ENCODE results near the gene THAP8. TPM values are rescaled to one million over a fixed set of nuclear protein-coding genes. Genes with fewer than 3 reads are reported as not detected.

THAP8 gene
- total RNA-seq, 1 donor from 2014 or later, result not detected

DNA sequence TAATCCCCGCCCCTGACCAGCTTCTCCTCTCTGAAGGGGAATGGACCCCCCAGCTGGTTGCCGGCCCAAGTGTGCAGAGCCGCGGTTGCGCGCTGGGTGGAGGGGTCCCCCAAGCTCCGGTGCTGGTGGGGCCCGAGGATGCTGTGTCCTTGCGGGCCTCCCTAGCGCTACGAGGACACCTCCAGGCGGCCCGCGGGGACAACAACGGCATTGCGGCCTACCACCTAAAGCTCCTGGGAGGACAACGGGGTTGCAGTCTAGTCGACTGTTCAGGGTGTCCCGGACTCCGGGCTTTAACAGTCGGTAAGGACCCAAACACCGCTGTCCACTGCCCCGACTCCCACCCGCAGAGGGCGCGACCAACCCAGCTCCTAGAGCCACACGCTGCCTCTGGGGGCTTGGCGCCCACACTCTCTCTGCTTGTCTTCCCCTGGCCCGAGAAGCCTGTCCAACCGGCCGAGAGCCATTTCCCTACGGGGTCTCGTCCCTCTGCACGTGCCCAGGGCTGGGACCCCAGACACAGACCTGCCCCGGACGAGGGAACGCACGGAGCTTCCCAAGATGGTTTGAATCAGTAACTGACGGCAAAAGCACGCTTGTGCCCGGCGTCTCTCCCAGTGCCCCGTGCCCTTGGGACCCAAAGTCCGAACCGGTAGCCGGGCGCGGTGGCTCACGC, 60.0 kb downstream of the THAP8 start:
- H3K4me1 ChIP-seq, result peaks cover 3 to 14% of the 10 kb centered on the region in 2 donors
- intact Hi-C loops (cut with DNase I), result loop anchor here (2.0 kb wide), 2 partner anchors 121 to 253 kb away; partner anchors contain the start of genes POLR2I and TBCB
- H3K36me3 ChIP-seq, result peaks cover 0 to 10% of the 10 kb centered on the region in 2 donors
- peak overlapping the region; percentile 82 to 87 for H3K4me3 ChIP-seq
- DNase-seq (ENCODE audit: low spot score in 2 of 2), result no peak
- H3K9me3 ChIP-seq, result no peaks in the 10 kb centered on the region
- H3K27ac ChIP-seq, result peak overlapping the region; percentile 73 to 74
- TF ChIP-seq, protein P1, sequence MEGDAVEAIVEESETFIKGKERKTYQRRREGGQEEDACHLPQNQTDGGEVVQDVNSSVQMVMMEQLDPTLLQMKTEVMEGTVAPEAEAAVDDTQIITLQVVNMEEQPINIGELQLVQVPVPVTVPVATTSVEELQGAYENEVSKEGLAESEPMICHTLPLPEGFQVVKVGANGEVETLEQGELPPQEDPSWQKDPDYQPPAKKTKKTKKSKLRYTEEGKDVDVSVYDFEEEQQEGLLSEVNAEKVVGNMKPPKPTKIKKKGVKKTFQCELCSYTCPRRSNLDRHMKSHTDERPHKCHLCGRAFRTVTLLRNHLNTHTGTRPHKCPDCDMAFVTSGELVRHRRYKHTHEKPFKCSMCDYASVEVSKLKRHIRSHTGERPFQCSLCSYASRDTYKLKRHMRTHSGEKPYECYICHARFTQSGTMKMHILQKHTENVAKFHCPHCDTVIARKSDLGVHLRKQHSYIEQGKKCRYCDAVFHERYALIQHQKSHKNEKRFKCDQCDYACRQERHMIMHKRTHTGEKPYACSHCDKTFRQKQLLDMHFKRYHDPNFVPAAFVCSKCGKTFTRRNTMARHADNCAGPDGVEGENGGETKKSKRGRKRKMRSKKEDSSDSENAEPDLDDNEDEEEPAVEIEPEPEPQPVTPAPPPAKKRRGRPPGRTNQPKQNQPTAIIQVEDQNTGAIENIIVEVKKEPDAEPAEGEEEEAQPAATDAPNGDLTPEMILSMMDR (IDR thresholded peaks at IDR 0.05), result peak in 1 of 3 experiments; percentile 26
- H3K27me3 ChIP-seq, result no peaks in the 10 kb centered on the region

DNA sequence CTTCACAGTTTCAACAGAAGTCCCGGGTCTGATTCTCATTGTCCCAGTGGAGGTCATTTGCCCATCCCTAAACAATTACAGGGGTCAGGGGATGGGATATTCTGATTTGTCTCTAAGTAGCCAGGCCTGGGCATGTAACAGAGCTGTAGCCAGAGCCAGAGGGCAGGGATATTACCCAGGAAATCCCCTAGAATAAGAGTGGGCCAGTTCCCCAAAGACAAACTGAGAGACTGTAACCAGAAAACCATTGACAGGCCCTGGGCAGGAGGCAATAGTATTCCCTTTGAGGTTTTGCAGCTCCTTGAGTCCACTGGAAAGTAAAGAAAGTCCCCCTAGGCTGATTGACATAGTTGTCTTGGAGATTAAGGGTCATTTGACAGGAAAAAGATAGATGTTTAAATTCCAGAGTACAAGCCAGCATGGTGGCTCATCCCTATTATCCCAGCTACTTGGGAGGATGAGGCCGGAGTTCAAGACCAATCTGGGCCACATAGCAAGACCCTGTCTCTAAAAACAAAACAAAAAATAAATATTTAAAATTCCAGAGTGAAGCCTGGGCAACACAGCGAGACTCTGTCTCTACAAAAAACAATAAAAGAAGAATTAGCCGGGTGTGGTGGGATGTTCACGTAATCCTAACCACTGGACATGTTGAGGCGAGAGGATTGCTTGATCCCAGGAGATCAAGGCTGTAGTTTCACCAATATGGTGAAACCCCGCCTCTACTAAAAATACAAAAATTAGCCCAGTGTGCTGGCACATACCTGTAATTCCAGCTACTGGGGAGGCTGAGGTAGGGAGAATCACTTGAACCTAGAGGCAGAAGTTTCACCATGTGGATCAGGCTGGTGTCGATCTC, 60.9 kb downstream of the THAP8 start:
- H3K4me3 ChIP-seq, result no peak overlapping the region
- intact Hi-C loops (cut with DNase I), result no loop called here
- H3K27ac ChIP-seq, result no peak overlapping the region
- peaks cover 0 to 9% of the 10 kb centered on the region in 2 donors for H3K36me3 ChIP-seq
- no peaks in the 10 kb centered on the region for H3K27me3 ChIP-seq
- TF ChIP-seq, protein P1 (IDR thresholded peaks at IDR 0.05), result no peak
- peaks cover 3 to 14% of the 10 kb centered on the region in 2 donors for H3K4me1 ChIP-seq
- H3K9me3 ChIP-seq, result no peaks in the 10 kb centered on the region
- no peak for DNase-seq (ENCODE audit: low spot score in 2 of 2)

DNA sequence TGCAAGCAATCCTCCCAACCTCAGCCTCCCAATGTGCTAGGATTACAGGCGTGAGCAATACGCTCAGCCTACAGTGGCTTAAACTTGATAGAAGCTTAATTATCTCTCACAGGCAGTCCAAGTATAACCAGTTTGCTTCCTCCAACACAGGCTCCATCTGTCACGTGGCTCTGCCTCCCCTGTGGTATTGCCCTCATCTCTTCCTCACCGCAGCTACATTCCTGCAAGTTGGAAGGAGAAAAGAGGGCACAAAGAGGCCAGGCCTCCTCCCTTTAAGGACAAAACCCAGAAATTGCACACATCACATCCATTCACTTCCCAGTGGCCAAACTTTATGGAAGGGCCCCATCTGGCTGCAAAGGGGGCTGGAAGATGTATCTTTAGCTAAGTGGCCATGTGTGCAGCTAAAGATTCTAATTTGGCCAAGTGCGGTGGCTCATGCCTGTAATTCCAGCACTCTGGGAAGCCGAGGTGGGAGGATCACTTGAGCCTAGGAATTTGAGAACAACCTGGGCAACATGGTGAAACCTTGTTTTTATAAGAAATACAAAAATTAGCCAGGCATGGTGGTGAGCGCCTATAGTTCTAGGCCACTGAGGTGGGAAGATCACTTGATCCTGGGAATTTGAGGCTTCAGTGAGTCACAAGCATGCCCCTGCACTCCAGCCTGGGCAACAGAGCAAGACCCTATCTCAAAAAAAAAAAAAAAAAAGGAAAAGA, 62.2 kb downstream of the THAP8 start:
- Histone ChIP-seq H3K4me3 (no peak overlapping the region), H3K27ac (no peak overlapping the region), H3K36me3 (no peaks in the 10 kb centered on the region), H3K4me1 (peaks cover 3 to 17% of the 10 kb centered on the region in 2 donors), H3K9me3 (no peaks in the 10 kb centered on the region), H3K27me3 (no peaks in the 10 kb centered on the region)
- intact Hi-C loops (cut with DNase I), result no loop called here
- TF ChIP-seq, protein P1 (IDR thresholded peaks at IDR 0.05), result no peak
- DNase-seq (ENCODE audit: low spot score in 2 of 2), result no peak

DNA sequence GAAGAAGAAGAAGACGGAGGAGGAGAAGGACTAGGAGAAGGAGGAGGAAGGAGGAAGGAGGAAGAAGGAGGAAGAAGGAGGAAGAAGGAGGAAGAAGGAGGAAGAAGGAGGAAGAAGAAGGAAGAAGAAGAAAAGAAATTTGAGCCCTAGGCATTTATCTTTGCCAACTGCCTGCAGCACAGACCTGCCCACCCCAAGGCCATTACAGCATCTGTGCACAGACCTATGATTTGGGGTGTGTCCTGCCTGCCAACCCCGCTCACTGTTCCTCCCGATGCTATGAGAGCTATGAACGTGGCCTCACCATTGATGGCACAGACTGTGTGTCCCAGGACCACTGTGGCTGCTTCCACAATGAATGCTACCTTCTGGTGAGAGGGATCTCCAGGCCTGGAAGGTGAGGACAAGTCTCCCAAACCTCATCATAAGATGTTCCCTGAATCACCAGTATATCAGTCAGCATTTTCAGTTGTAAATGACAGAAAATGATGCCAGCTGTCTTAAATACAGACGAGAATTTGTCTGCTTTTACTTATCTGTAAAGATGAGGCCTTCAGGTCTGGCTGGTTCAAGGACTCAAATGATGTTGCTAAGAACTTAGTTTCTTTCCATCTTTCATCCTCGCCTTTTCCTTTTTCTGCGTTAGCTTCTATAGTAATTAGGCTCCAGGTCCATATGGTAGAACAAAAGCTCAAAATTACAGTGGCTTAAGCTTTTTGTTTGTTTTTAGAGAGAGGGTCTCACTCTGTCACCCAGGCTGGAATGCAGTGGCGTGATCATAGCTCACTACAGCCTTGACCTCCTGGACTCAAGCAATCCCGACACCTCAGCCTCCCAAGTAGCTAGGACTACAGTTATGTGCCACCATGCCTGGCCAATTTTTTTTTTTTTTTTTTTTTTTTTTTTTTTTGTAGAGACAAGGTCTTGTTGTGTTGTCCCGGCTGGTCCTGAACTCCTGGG, 63.0 kb downstream of the THAP8 start:
- intact Hi-C loops (cut with DNase I), result no loop called here
- Histone ChIP-seq H3K4me1 (peaks cover 3 to 10% of the 10 kb centered on the region in 2 donors), H3K36me3 (no peaks in the 10 kb centered on the region), H3K27ac (no peak overlapping the region), H3K27me3 (no peaks in the 10 kb centered on the region), H3K9me3 (no peaks in the 10 kb centered on the region), H3K4me3 (no peak overlapping the region)
- no peak for DNase-seq (ENCODE audit: low spot score in 2 of 2)
- TF ChIP-seq, protein P1 (IDR thresholded peaks at IDR 0.05), result no peak

DNA sequence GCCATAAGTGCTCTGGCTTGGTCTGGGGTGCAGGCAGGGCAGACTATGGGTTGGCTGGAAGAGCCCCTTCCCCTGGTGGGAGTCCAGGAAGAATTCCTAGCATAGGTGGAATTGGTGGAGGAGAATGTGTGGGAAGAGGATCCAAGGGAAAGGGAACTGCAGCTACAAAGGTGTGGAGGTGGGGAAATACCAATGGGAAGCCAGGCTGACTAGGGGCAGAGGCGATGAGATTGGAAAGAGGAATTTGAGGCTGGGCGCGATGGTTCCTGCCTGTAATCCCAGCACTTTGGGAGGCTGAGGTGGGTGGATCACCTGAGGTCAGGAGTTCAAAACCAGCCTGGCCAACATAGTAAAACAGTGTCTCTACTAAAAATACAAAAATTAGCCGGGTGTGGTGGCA, 63.9 kb downstream of the THAP8 start:
- no peak for DNase-seq (ENCODE audit: low spot score in 2 of 2)
- Histone ChIP-seq H3K9me3 (no peaks in the 10 kb centered on the region), H3K27me3 (no peaks in the 10 kb centered on the region), H3K4me1 (peaks cover 3 to 6% of the 10 kb centered on the region in 2 donors), H3K4me3 (no peak overlapping the region), H3K36me3 (no peaks in the 10 kb centered on the region), H3K27ac (no peak overlapping the region)
- intact Hi-C loops (cut with DNase I), result no loop called here
- TF ChIP-seq, protein P1 (IDR thresholded peaks at IDR 0.05), result no peak

All from ascending aorta (tissue), 2 donors.